Left lung (tissue), 10 donors: Measurements from ENCODE around the gene SPOP. TPM values are rescaled to one million over a fixed set of nuclear protein-coding genes. Genes with fewer than 3 reads are reported as not detected.

Source experiments
- ATAC-seq: fragments of 200-7000 bp; cut with Tn5 transposase; one replicate; pipeline ENCODE4 v1.9.1; 2020; ENCODE audit warnings: moderate library complexity
- DNase-seq, 4 donors: peaks; one replicate each; pipeline ENCODE4 v3.0.0-alpha.2; 2013 to 2020
- H3K27ac ChIP-seq, 2 donors: fragments of 200-600 bp; sonication (generic) in 1 of 2; one replicate each; pipeline versions ENCODE4 v1.5.0 to v1.8.0; 2020 to 2021
- H3K27me3 ChIP-seq, 2 donors: fragments of 200-600 bp; sonication (generic) in 1 of 2; one replicate each; pipeline versions ENCODE4 v1.5.0 to v1.8.0; 2020 to 2021
- H3K36me3 ChIP-seq, 2 donors: fragments of 200-600 bp; sonication (generic) in 1 of 2; one replicate each; pipeline versions ENCODE4 v1.5.0 to v1.8.0; 2020 to 2021
- H3K4me1 ChIP-seq, 2 donors: fragments of 200-600 bp; one replicate each; pipeline ENCODE4 v1.8.0; 2021
- H3K4me3 ChIP-seq, 2 donors: fragments of 200-600 bp; sonication (generic) in 1 of 2; one replicate each; pipeline versions ENCODE4 v1.5.0 to v1.8.0; 2020 to 2021; ENCODE audit warnings: mild to moderate bottlenecking in 1 of 2
- H3K9me3 ChIP-seq, 2 donors: fragments of 200-600 bp; sonication (generic) in 1 of 2; one replicate each; pipeline versions ENCODE4 v1.5.0 to v1.8.0; 2020 to 2021
- intact Hi-C, 2 donors: fragments of 100-400 bp; cut with DNase I; formaldehyde crosslinking; loops; one replicate each; pipeline versions ENCODE4 v1.11.2 to v1.14.2; 2022
- polyA plus RNA-seq, 6 donors: library from polyadenylated mRNA; unstranded; fragments of 120-200 nt; gene quantifications; one replicate each; pipeline ENCODE4 v1.2.1, GENCODE V29; 2013; ENCODE audit not compliant: insufficient read length in 6 of 6
- total RNA-seq, 2 donors: library from RNA; stranded (reverse); fragmentation: NEBNext Ultra II Directional; extraction: Animal tissue kit (Norgen Biotek cat#: 25700); gene quantifications; one replicate each; pipeline ENCODE4 v1.2.1, GENCODE V29; 2021
- TF ChIP-seq, protein P1 (sequence below), 2 donors: fragments of 200-600 bp; sonication (generic) in 1 of 2; IDR thresholded peaks; one replicate each; pipeline versions ENCODE4 v1.5.0 to v1.8.0; 2021; ENCODE audit warnings: antibody characterized with exemption in 2 of 2
- donor health status: DM: no; HTN: yes; CAD: no.
- donor health status: DM: no; HTN: no; CAD: no.

The SPOP gene
- total and polyA plus RNA-seq, 8 donors: 68.7 to 89.6 (median 79.1) TPM

DNA sequence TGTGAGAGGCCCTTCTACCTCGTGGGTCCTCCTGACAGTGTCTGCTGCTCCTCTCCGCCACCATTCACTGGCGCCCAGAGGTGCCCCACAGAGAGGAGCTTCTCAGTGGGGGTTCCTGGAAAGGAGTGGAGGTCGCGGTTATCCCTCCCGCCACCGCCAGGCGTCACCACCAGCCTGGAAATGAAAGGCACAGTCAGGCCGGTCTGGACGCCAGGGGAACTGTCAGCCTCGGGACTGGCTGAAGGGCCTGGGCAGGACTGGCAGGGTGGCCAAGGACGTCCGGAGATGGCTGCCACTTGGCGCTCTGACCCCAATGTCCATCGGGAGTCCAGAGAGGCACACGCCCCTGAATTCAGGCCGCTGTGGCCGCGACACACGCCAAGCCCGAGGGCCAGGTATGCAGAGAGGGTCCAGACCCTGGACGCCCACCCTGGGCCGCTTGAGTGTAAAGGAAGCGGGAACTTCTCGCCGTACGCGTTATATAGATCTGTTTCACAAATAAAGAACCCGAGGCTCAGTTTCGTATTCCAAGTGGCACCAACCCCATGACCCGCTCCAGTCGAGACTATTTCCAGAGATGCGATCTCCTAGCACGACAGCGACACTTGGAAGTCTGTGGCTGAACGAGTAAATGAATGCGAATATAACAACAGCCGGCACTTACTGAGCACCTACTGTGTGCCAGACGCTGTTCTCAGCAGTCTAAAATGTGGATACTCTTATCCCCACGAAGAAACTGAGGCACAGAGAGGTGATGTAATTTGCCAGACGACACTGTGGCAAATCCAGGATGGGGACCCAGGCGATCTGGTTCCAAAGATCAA, 109.8 kb downstream of the SPOP start:
- H3K27me3 ChIP-seq: peaks cover 0 to 11% of the 10 kb centered on the region in 2 donors
- ATAC-seq (peak; percentile 84), DNase-seq (peak; percentile 77 to 96 (median 88))
- H3K4me1 ChIP-seq: peaks cover 5 to 24% of the 10 kb centered on the region in 2 donors
- H3K27ac ChIP-seq: peak overlapping the region; percentile 50 to 57
- intact Hi-C loops: no loop called here
- TF ChIP-seq, protein P1, sequence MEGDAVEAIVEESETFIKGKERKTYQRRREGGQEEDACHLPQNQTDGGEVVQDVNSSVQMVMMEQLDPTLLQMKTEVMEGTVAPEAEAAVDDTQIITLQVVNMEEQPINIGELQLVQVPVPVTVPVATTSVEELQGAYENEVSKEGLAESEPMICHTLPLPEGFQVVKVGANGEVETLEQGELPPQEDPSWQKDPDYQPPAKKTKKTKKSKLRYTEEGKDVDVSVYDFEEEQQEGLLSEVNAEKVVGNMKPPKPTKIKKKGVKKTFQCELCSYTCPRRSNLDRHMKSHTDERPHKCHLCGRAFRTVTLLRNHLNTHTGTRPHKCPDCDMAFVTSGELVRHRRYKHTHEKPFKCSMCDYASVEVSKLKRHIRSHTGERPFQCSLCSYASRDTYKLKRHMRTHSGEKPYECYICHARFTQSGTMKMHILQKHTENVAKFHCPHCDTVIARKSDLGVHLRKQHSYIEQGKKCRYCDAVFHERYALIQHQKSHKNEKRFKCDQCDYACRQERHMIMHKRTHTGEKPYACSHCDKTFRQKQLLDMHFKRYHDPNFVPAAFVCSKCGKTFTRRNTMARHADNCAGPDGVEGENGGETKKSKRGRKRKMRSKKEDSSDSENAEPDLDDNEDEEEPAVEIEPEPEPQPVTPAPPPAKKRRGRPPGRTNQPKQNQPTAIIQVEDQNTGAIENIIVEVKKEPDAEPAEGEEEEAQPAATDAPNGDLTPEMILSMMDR (IDR thresholded peaks at IDR 0.05): peak; percentile 94 to 95
- H3K4me3 ChIP-seq: peak overlapping the region; percentile 34 to 41
- no peaks in the 10 kb centered on the region for H3K9me3 ChIP-seq
- no peaks in the 10 kb centered on the region for H3K36me3 ChIP-seq

DNA sequence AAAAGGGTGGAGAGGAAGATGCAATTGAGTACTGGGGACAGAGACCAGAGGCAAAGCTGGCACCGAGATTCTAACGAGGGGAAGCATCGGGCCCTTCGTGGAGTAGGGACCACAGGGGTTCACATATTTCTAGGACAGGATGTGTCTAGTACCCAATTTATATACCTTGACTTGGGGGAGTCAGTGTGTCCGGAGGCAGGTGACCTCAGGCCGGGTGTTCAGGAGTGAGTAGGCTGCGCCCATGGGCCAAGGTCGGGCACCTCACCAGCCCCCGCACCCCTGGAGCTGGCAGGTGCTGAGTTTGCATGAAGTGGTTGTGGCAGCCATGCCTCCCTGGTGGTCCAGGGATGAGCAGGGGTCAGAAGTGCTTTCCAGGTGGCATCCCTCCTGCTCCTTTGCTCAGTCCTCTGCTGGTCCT, 110.8 kb downstream of the SPOP start:
- Histone ChIP-seq H3K4me1 (peaks cover 5 to 24% of the 10 kb centered on the region in 2 donors), H3K9me3 (no peaks in the 10 kb centered on the region), H3K36me3 (no peaks in the 10 kb centered on the region), H3K4me3 (no peak overlapping the region), H3K27ac (no peak overlapping the region), H3K27me3 (peaks cover 0 to 11% of the 10 kb centered on the region in 2 donors)
- ATAC-seq (no peak), DNase-seq (no peak)
- intact Hi-C loops: no loop called here
- TF ChIP-seq, protein P1 (IDR thresholded peaks at IDR 0.05): no peak

DNA sequence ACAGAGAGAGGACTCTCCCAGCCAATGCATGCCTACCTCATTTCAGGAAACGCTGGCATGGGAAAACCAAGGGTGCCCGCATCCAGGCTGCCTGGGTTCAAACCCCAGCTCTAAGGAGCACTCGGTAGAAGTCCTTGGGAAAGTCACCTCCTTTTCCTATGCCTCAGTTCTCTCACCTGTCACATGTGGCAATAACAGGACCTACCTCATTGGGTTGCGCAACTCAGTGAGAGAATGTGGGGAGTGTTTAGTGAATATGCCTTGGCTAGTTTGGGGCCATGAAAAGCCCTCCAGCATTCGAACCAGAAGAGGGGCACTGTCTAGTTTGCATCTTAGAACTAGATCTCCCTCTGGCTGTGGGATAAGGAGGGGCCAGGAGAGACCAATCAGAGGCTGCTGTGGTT, 111.2 kb downstream of the SPOP start:
- ATAC-seq: peak; percentile 10
- DNase-seq: no peak
- Histone ChIP-seq H3K4me3 (no peak overlapping the region), H3K27ac (peak overlapping the region; percentile 18 to 35), H3K4me1 (peaks cover 5 to 24% of the 10 kb centered on the region in 2 donors), H3K9me3 (no peaks in the 10 kb centered on the region), H3K36me3 (no peaks in the 10 kb centered on the region), H3K27me3 (peaks cover 0 to 11% of the 10 kb centered on the region in 2 donors)
- intact Hi-C loops: no loop called here
- TF ChIP-seq, protein P1 (IDR thresholded peaks at IDR 0.05): no peak

DNA sequence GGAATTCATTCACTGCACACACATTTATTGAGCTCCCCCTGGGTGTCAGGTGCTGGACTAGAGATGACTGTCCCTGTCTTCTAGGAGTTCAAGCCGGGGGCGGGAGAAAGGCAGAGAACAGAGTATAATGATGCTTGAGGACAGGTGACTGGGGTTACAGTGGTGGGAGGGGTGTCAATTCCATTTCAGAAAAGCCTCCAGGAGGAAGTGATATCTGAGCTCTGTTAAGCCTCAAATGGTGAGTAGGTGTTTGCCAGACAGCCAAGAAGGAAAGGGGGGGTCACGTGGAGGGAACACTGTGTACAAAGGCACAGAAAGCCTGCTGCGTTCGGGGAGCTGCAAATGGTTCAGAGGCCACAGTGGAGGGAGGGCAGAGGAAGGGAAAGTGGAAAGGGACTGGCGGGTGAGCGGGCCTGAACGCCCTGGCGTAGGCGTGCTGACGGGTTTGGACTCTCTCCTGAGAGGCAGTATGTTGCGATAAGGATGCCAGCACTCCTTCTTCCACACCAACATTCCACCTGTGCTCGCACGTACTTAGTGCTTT, 111.9 kb downstream of the SPOP start:
- peak; percentile 67 for ATAC-seq
- TF ChIP-seq, protein P1 (IDR thresholded peaks at IDR 0.05): no peak

DNA sequence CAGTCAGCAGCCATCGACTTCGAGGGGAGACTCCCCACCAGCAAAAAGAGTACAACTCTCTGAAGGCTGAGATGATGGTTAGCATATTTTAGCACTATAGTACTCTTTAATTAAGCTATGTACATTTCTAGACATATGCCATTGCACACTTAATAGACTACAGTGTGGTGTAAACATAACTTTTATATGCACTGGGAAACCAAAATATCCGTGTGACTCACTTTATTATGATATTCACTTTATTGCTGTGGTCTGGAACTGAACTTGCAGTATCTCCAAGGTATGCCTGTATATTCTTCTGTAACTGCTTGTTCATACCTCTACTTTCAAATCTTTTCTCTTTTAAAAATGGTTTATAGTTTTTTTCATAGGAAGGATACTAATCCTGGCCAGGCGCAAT, 113.3 kb downstream of the SPOP start:
- intact Hi-C loops: no loop called here
- H3K4me3 ChIP-seq: no peak overlapping the region
- TF ChIP-seq, protein P1 (IDR thresholded peaks at IDR 0.05): no peak
- no peak overlapping the region for H3K27ac ChIP-seq
- no peak for DNase-seq
- H3K9me3 ChIP-seq: no peaks in the 10 kb centered on the region
- H3K27me3 ChIP-seq: peaks cover 0 to 11% of the 10 kb centered on the region in 2 donors
- H3K4me1 ChIP-seq: peaks cover 5 to 18% of the 10 kb centered on the region in 2 donors
- ATAC-seq: no peak
- no peaks in the 10 kb centered on the region for H3K36me3 ChIP-seq

More for the DNA sequence above, 111.9 kb downstream of the SPOP start:
- peak in 2 of 4 donors; percentile 41 to 83 for DNase-seq
- H3K36me3 ChIP-seq: no peaks in the 10 kb centered on the region
- H3K9me3 ChIP-seq: no peaks in the 10 kb centered on the region
- H3K27me3 ChIP-seq: peaks cover 0 to 11% of the 10 kb centered on the region in 2 donors
- intact Hi-C loops: no loop called here
- H3K4me3 ChIP-seq: no peak overlapping the region
- peaks cover 5 to 24% of the 10 kb centered on the region in 2 donors for H3K4me1 ChIP-seq
- peak overlapping the region; percentile 18 to 35 for H3K27ac ChIP-seq
